ENCODE results near the gene AGMO. TPM values are rescaled to one million over a fixed set of nuclear protein-coding genes. Genes with fewer than 3 reads are reported as not detected.

AGMO gene
- total RNA-seq, 1 donor from 2014 or later = not detected

GRCh38 chr7:15166620-15167019 is 395.2 kb downstream of the AGMO start:
- H3K4me3 ChIP-seq (ENCODE audit: low read depth, low read length) = no peak overlapping the region
- no peak for TF ChIP-seq CTCF (conservative IDR thresholded peaks at IDR 0.05; ENCODE audit: low read depth, low read length)
- DNase-seq (ENCODE audit: low read depth) = no peak

DNA sequence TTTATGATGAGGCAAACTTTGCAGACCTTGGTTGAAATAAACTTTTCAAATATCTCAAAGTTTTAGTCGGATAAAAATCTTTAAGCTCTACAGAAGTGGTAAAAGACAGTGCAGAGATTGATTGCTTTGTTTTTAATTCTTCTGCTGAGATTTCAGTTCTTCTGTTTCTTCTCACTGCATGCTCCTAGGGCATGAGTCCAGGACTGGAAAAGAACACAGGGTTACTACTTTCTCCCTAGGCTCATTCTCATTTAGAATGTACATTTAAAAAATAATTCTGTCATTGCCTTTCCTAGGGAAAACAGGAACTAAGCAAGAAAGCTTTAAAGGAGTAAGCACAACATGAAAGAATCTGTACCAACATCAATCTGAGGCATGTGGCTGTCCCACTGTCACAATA is 402.6 kb downstream of the AGMO start:
- no peak for DNase-seq (ENCODE audit: low read depth)
- no peak overlapping the region for H3K4me3 ChIP-seq (ENCODE audit: low read depth, low read length)
- TF ChIP-seq CTCF (conservative IDR thresholded peaks at IDR 0.05; ENCODE audit: low read depth, low read length) = no peak

GRCh38 chr7:15158141-15158810 is 403.5 kb downstream of the AGMO start:
- H3K4me3 ChIP-seq (ENCODE audit: low read depth, low read length) = no peak overlapping the region
- TF ChIP-seq CTCF (conservative IDR thresholded peaks at IDR 0.05; ENCODE audit: low read depth, low read length) = no peak
- DNase-seq (ENCODE audit: low read depth) = no peak

Other genes starting within 250 kb of the AGMO start
- not detected in 2 replicates for gene MEOX2, start 124.7 kb upstream of the AGMO start, total RNA-seq